GM10847 (cell line): ENCODE data around the gene RNU6-9.

Source experiments
- POLR2A ChIP-seq: IDR thresholded peaks from 2 replicates; pipeline ENCODE4 v1.6.1; 2011; ENCODE audit not compliant: insufficient read length; ENCODE audit errors: extremely low read depth

Gene RNU6-9

GRCh38 chr19:892894-893689 lies at the start of gene RNU6-9, which contains the start of gene MED16:
Gene RNU6-9 (plus strand): TSS chr19:893484.
Gene MED16 (minus strand): TSS chr19:893187. CDS start chr19:891131, 2,056 bp downstream.
- peak; percentile 65 for TF ChIP-seq POLR2A

- TF ChIP-seq POLR2A, result no peak
Measured at GRCh38 chr19:843836-844545, 49.3 kb upstream of the RNU6-9 start.

- no peak for TF ChIP-seq POLR2A
Measured at GRCh38 chr19:844546-844971, 48.7 kb upstream of the RNU6-9 start.

- no peak for TF ChIP-seq POLR2A
Measured at GRCh38 chr19:845707-846521, 47.4 kb upstream of the RNU6-9 start.

- TF ChIP-seq POLR2A, result no peak
Measured at GRCh38 chr19:848386-848921, 44.8 kb upstream of the RNU6-9 start.

GRCh38 chr19:850221-850978 lies 42.9 kb upstream of the RNU6-9 start:
- no peak for TF ChIP-seq POLR2A

- TF ChIP-seq POLR2A, result no peak
Measured at GRCh38 chr19:850979-851335, 42.3 kb upstream of the RNU6-9 start.

GRCh38 chr19:852136-853013 lies 40.9 kb upstream of the RNU6-9 start, which contains the start of gene ELANE:
Gene ELANE (plus strand): TSS chr19:852303. CDS start chr19:852329, 26 bp downstream.
- no peak for TF ChIP-seq POLR2A

GRCh38 chr19:853014-853585 lies 40.2 kb upstream of the RNU6-9 start:
- no peak for TF ChIP-seq POLR2A

- no peak for TF ChIP-seq POLR2A
Measured at GRCh38 chr19:854549-854948, 38.7 kb upstream of the RNU6-9 start.

GRCh38 chr19:855142-855541 lies 38.1 kb upstream of the RNU6-9 start:
- no peak for TF ChIP-seq POLR2A

GRCh38 chr19:855566-856120 lies 37.6 kb upstream of the RNU6-9 start:
- TF ChIP-seq POLR2A, result no peak

- TF ChIP-seq POLR2A, result no peak
Measured at GRCh38 chr19:858284-858683, 35.0 kb upstream of the RNU6-9 start.
